ENCODE measurements around the gene REEP6. TPM values are rescaled to one million over a fixed set of nuclear protein-coding genes. Genes with fewer than 3 reads are reported as not detected.

REEP6 gene
- total and polyA plus RNA-seq, 2 of the 8 experiments (the other 6 are each of a cell fraction or from before 2014, with no cell fraction given): 12.6 to 20.7 TPM

DNA sequence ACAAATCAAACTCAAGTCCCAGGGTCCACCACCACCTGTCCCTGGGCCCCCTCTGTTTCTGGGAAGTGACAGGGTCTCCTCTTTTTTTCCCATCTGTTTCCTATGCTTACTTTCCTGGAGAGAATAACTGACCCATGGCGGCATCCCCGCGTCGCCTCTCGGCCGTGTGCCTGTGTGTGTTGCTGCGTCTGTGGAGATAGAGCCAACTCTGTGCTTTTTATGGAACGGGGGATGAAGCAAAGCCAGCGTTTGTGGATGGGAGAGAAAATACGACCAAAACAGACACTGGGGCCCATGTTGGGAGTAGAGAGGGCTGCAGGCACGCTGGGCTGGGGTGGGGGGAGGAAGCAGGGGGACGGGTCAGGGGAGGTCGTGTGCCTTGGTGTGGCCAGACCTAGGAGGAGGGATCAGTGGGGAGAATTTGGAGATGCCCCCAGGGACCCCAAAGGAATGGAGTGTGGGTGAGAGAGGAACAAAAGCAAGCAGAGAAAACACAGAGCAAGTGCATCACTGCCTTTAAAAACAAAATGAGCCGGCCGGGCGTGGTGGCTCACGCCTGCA is 49.5 kb downstream of the REEP6 start (continued):
- TF ChIP-seq, protein P1, sequence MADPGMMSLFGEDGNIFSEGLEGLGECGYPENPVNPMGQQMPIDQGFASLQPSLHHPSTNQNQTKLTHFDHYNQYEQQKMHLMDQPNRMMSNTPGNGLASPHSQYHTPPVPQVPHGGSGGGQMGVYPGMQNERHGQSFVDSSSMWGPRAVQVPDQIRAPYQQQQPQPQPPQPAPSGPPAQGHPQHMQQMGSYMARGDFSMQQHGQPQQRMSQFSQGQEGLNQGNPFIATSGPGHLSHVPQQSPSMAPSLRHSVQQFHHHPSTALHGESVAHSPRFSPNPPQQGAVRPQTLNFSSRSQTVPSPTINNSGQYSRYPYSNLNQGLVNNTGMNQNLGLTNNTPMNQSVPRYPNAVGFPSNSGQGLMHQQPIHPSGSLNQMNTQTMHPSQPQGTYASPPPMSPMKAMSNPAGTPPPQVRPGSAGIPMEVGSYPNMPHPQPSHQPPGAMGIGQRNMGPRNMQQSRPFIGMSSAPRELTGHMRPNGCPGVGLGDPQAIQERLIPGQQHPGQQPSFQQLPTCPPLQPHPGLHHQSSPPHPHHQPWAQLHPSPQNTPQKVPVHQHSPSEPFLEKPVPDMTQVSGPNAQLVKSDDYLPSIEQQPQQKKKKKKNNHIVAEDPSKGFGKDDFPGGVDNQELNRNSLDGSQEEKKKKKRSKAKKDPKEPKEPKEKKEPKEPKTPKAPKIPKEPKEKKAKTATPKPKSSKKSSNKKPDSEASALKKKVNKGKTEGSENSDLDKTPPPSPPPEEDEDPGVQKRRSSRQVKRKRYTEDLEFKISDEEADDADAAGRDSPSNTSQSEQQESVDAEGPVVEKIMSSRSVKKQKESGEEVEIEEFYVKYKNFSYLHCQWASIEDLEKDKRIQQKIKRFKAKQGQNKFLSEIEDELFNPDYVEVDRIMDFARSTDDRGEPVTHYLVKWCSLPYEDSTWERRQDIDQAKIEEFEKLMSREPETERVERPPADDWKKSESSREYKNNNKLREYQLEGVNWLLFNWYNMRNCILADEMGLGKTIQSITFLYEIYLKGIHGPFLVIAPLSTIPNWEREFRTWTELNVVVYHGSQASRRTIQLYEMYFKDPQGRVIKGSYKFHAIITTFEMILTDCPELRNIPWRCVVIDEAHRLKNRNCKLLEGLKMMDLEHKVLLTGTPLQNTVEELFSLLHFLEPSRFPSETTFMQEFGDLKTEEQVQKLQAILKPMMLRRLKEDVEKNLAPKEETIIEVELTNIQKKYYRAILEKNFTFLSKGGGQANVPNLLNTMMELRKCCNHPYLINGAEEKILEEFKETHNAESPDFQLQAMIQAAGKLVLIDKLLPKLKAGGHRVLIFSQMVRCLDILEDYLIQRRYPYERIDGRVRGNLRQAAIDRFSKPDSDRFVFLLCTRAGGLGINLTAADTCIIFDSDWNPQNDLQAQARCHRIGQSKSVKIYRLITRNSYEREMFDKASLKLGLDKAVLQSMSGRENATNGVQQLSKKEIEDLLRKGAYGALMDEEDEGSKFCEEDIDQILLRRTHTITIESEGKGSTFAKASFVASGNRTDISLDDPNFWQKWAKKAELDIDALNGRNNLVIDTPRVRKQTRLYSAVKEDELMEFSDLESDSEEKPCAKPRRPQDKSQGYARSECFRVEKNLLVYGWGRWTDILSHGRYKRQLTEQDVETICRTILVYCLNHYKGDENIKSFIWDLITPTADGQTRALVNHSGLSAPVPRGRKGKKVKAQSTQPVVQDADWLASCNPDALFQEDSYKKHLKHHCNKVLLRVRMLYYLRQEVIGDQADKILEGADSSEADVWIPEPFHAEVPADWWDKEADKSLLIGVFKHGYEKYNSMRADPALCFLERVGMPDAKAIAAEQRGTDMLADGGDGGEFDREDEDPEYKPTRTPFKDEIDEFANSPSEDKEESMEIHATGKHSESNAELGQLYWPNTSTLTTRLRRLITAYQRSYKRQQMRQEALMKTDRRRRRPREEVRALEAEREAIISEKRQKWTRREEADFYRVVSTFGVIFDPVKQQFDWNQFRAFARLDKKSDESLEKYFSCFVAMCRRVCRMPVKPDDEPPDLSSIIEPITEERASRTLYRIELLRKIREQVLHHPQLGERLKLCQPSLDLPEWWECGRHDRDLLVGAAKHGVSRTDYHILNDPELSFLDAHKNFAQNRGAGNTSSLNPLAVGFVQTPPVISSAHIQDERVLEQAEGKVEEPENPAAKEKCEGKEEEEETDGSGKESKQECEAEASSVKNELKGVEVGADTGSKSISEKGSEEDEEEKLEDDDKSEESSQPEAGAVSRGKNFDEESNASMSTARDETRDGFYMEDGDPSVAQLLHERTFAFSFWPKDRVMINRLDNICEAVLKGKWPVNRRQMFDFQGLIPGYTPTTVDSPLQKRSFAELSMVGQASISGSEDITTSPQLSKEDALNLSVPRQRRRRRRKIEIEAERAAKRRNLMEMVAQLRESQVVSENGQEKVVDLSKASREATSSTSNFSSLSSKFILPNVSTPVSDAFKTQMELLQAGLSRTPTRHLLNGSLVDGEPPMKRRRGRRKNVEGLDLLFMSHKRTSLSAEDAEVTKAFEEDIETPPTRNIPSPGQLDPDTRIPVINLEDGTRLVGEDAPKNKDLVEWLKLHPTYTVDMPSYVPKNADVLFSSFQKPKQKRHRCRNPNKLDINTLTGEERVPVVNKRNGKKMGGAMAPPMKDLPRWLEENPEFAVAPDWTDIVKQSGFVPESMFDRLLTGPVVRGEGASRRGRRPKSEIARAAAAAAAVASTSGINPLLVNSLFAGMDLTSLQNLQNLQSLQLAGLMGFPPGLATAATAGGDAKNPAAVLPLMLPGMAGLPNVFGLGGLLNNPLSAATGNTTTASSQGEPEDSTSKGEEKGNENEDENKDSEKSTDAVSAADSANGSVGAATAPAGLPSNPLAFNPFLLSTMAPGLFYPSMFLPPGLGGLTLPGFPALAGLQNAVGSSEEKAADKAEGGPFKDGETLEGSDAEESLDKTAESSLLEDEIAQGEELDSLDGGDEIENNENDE (IDR thresholded peaks at IDR 0.05; ENCODE audit: insufficient replicate concordance, low read length): no peak
- TF ChIP-seq RFX5 (IDR thresholded peaks at IDR 0.05; ENCODE audit: borderline replicate concordance, low read depth, low read length): no peak
- TF ChIP-seq FOSL1 (IDR thresholded peaks at IDR 0.05; ENCODE audit: insufficient read depth, low read depth, low read length): no peak
- TF ChIP-seq PHF8 (conservative IDR thresholded peaks at IDR 0.05; ENCODE audit: low read depth, low read length): no peak
- TF ChIP-seq, protein P2, sequence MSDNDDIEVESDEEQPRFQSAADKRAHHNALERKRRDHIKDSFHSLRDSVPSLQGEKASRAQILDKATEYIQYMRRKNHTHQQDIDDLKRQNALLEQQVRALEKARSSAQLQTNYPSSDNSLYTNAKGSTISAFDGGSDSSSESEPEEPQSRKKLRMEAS (IDR thresholded peaks at IDR 0.05): no peak
- no peak for TF ChIP-seq POLR2A (IDR thresholded peaks at IDR 0.05; ENCODE audit: control extremely low read depth in 1 of 2, low read depth in 2 of 2, low read length in 2 of 2)
- TF ChIP-seq ASH2L (IDR thresholded peaks at IDR 0.05; ENCODE audit: low read length): no peak
- TF ChIP-seq CBX8 (IDR thresholded peaks at IDR 0.05; ENCODE audit: borderline replicate concordance, low read depth, low read length): no peak
- no peak for TF ChIP-seq GABPA (IDR thresholded peaks at IDR 0.05; ENCODE audit: borderline replicate concordance, insufficient read depth, low read length)
- no peak for TF ChIP-seq ZNF274 (IDR thresholded peaks at IDR 0.05; ENCODE audit: borderline replicate concordance, extremely low read depth, low read length)
- no peak for TF ChIP-seq KDM4A (IDR thresholded peaks at IDR 0.05; ENCODE audit: low read depth, low read length, severe bottlenecking)
- TF ChIP-seq YY1 (IDR thresholded peaks at IDR 0.05; ENCODE audit: low read depth, low read length): no peak

Measured in H1 (cell line).